PFSK-1 (cell line): Measurements from ENCODE around the gene SLC46A2.

Experiments used
- FOXP2 ChIP-seq: optimal IDR thresholded peaks from 2 replicates; pipeline ENCODE3; 2011; ENCODE audit warnings: borderline replicate concordance, control low read depth, inconsistent platforms; ENCODE audit not compliant: insufficient read depth; ENCODE audit errors: extremely low read length, extremely low read depth
- POLR2AphosphoS5 ChIP-seq: IDR thresholded peaks from 2 replicates; pipeline ENCODE4 v1.6.1; 2012; ENCODE audit warnings: low read depth, mild to moderate bottlenecking, control low read depth, low read length, moderate library complexity
- REST ChIP-seq, 2 experiments: IDR thresholded peaks; 2 replicates each; pipeline versions ENCODE4 v1.6.1 to v1.8.0; 2011 to 2012; ENCODE audit warnings: low read depth in 2 of 2, low read length in 2 of 2, control low read depth in 1 of 2, inconsistent platforms in 1 of 2, mild to moderate bottlenecking in 1 of 2, moderate library complexity in 1 of 2; ENCODE audit not compliant: insufficient read depth in 1 of 2
- SIN3A ChIP-seq: IDR thresholded peaks from 2 replicates; pipeline ENCODE4 v1.6.1; 2012; ENCODE audit warnings: mild to moderate bottlenecking, low read length, moderate library complexity, borderline replicate concordance; ENCODE audit not compliant: insufficient read depth
- TAF1 ChIP-seq: IDR thresholded peaks from 2 replicates; pipeline ENCODE4 v1.6.1; 2012; ENCODE audit warnings: low read length, control low read depth, borderline replicate concordance; ENCODE audit not compliant: insufficient read depth

Gene SLC46A2

GRCh38 chr9:112921549-112921948 is 30.9 kb upstream of the SLC46A2 start:
- no peak for TF ChIP-seq SIN3A

GRCh38 chr9:112917987-112918362 is 27.3 kb upstream of the SLC46A2 start:
- TF ChIP-seq FOXP2 (no peak), SIN3A (no peak), TAF1 (no peak), REST (IDR thresholded peaks at IDR 0.05; ENCODE audit: insufficient read depth in 1 of 2, low read depth in 2 of 2, low read length in 2 of 2) (no peak), POLR2AphosphoS5 (no peak)

GRCh38 chr9:112917047-112917986 is 26.6 kb upstream of the SLC46A2 start:
- no peak for TF ChIP-seq TAF1
- TF ChIP-seq POLR2AphosphoS5 = no peak
- TF ChIP-seq REST (IDR thresholded peaks at IDR 0.05; ENCODE audit: insufficient read depth in 1 of 2, low read depth in 2 of 2, low read length in 2 of 2) = no peak
- no peak for TF ChIP-seq SIN3A
- TF ChIP-seq FOXP2 = no peak

- no peak for TF ChIP-seq POLR2AphosphoS5
Measured at GRCh38 chr9:112914524-112914923, 23.8 kb upstream of the SLC46A2 start.

GRCh38 chr9:112913326-112913725 is 22.6 kb upstream of the SLC46A2 start:
- TF ChIP-seq TAF1 = no peak
- no peak for TF ChIP-seq FOXP2
- TF ChIP-seq POLR2AphosphoS5 = no peak
- TF ChIP-seq SIN3A = no peak
- TF ChIP-seq REST (IDR thresholded peaks at IDR 0.05; ENCODE audit: insufficient read depth in 1 of 2, low read depth in 2 of 2, low read length in 2 of 2) = no peak

- TF ChIP-seq REST (IDR thresholded peaks at IDR 0.05; ENCODE audit: insufficient read depth in 1 of 2, low read depth in 2 of 2, low read length in 2 of 2) (no peak), FOXP2 (no peak), POLR2AphosphoS5 (no peak), SIN3A (no peak), TAF1 (no peak)
Measured at GRCh38 chr9:112912636-112913035, 22.0 kb upstream of the SLC46A2 start.
